T47D (cell line): Measurements from ENCODE around the gene CROCC.
A peak's percentile ranks its signal among the peaks of the same experiment; 100 is the strongest.
"Not testable (repeated sequence)": the region's sequence is repeated elsewhere in the genome, so short reads cannot be mapped to it uniquely, and the experiment has no call there.

ENCODE experiments used
- DNase-seq, 2 experiments: peaks; one replicate each; pipeline versions ENCODE4 v3.0.0 to v3.0.0-alpha.2; 2011 to 2012; ENCODE audit warnings: low read depth in 1 of 2, low spot score in 1 of 2
- JUND ChIP-seq: IDR thresholded peaks from 2 replicates; pipeline ENCODE4 v1.6.1; 2012; ENCODE audit warnings: low read depth
- in situ Hi-C: cut with HindIII; loops from 2 replicates; pipeline ENCODE4 v1.10.0; 2016; ENCODE audit warnings: low sequenced_read_pairs, low pct_unique_long_range_greater_than_20kb

Gene CROCC

GRCh38 chr1:16921391-16922185, at the start of gene CROCC:
CROCC (plus strand) TSS chr1:16921931; CDS start chr1:16922019, 88 bp downstream.
- in situ Hi-C loops, result no loop called here
- no peak for TF ChIP-seq JUND
- DNase-seq, result peak in 1 of 2 experiments; percentile 45

- in situ Hi-C loops, DNase-seq: not testable (repeated sequence)
Observed at GRCh38 chr1:16872152-16873075, 49.3 kb upstream of the CROCC start.

GRCh38 chr1:16873076-16873879, 48.5 kb upstream of the CROCC start:
- in situ Hi-C loops, result not testable (repeated sequence)

GRCh38 chr1:16874968-16875765, 46.6 kb upstream of the CROCC start:
- in situ Hi-C loops, result not testable (repeated sequence)

More at GRCh38 chr1:16873076-16873879, 48.5 kb upstream of the CROCC start:
- DNase-seq, result not testable (repeated sequence)

GRCh38 chr1:16881742-16882141, 40.0 kb upstream of the CROCC start:
- in situ Hi-C loops, result not testable (repeated sequence)
- peak in 1 of 2 experiments; percentile 54 for DNase-seq

More at GRCh38 chr1:16874968-16875765, 46.6 kb upstream of the CROCC start:
- not testable (repeated sequence) for DNase-seq

GRCh38 chr1:16882986-16883385, 38.7 kb upstream of the CROCC start:
- in situ Hi-C loops, result no loop called here
- no peak for DNase-seq
- TF ChIP-seq JUND, result no peak

GRCh38 chr1:16884487-16884886, 37.2 kb upstream of the CROCC start:
- in situ Hi-C loops, DNase-seq: not testable (repeated sequence)

GRCh38 chr1:16886860-16887605, 34.7 kb upstream of the CROCC start:
- in situ Hi-C loops, result no loop called here
- TF ChIP-seq JUND, result no peak
- DNase-seq, result no peak

- in situ Hi-C loops, result no loop called here
- TF ChIP-seq JUND, result no peak
- DNase-seq, result peak in 1 of 2 experiments; percentile 37
Observed at GRCh38 chr1:16888860-16889816, 32.6 kb upstream of the CROCC start.

GRCh38 chr1:16890539-16891021, 31.2 kb upstream of the CROCC start:
- DNase-seq, in situ Hi-C loops: not testable (repeated sequence)

- in situ Hi-C loops, DNase-seq: not testable (repeated sequence)
Observed at GRCh38 chr1:16891057-16891456, 30.7 kb upstream of the CROCC start.

- in situ Hi-C loops, DNase-seq: not testable (repeated sequence)
Observed at GRCh38 chr1:16892978-16893525, 28.7 kb upstream of the CROCC start.

GRCh38 chr1:16893796-16894195, 27.9 kb upstream of the CROCC start:
- DNase-seq, in situ Hi-C loops: not testable (repeated sequence)

- DNase-seq, in situ Hi-C loops: not testable (repeated sequence)
Observed at GRCh38 chr1:16894338-16894737, 27.4 kb upstream of the CROCC start.
